ENCODE data around the gene ECPAS.
"Not testable (repeated sequence)": the region's sequence is repeated elsewhere in the genome, so short reads cannot be mapped to it uniquely, and the experiment has no call there.

Gene ECPAS

GRCh38 chr9:111412280-111412679 is 71.9 kb downstream of the ECPAS start:
- DNase-seq = no peak

GRCh38 chr9:111411266-111411665 is 72.9 kb downstream of the ECPAS start:
- no peak for DNase-seq

GRCh38 chr9:111407813-111408212 is 76.4 kb downstream of the ECPAS start:
- DNase-seq = no peak

GRCh38 chr9:111405701-111406100 is 78.5 kb downstream of the ECPAS start:
- no peak for DNase-seq

- not testable (repeated sequence) for DNase-seq
Measured at GRCh38 chr9:111401486-111401885, 82.7 kb downstream of the ECPAS start.

- no peak for DNase-seq
Measured at GRCh38 chr9:111400564-111400898, 83.7 kb downstream of the ECPAS start.

- DNase-seq = no peak
Measured at GRCh38 chr9:111399772-111400563, 84.2 kb downstream of the ECPAS start.

GRCh38 chr9:111399211-111399739 is 84.9 kb downstream of the ECPAS start:
- DNase-seq = no peak

GRCh38 chr9:111393971-111394370 is 90.2 kb downstream of the ECPAS start:
- no peak for DNase-seq

- no peak for DNase-seq
Measured at GRCh38 chr9:111389406-111389805, 94.8 kb downstream of the ECPAS start.

- DNase-seq = no peak
Measured at GRCh38 chr9:111386386-111386785, 97.8 kb downstream of the ECPAS start.

- no peak for DNase-seq
Measured at GRCh38 chr9:111381006-111381405, 103.2 kb downstream of the ECPAS start.

- no peak for DNase-seq
Measured at GRCh38 chr9:111375817-111376564, 108.2 kb downstream of the ECPAS start.

GRCh38 chr9:111375062-111375461 is 109.1 kb downstream of the ECPAS start:
- DNase-seq = no peak

GRCh38 chr9:111372297-111372696 is 111.9 kb downstream of the ECPAS start:
- DNase-seq = no peak

- no peak for DNase-seq
Measured at GRCh38 chr9:111366978-111367377, 117.2 kb downstream of the ECPAS start.

- no peak for DNase-seq
Measured at GRCh38 chr9:111362526-111362925, 121.7 kb downstream of the ECPAS start.

GRCh38 chr9:111360881-111361280 is 123.3 kb downstream of the ECPAS start:
- DNase-seq = no peak

GRCh38 chr9:111356481-111357244 is 127.5 kb downstream of the ECPAS start:
- no peak for DNase-seq

GRCh38 chr9:111352545-111352944 is 131.6 kb downstream of the ECPAS start:
- no peak for DNase-seq

GRCh38 chr9:111350556-111350955 is 133.6 kb downstream of the ECPAS start:
- DNase-seq = no peak

GRCh38 chr9:111349766-111350165 is 134.4 kb downstream of the ECPAS start:
- DNase-seq = no peak

GRCh38 chr9:111348821-111349271 is 135.3 kb downstream of the ECPAS start:
- DNase-seq = peak; percentile 3
